NCI-H146 (cell line): ENCODE results near the gene COX6B2.
"Not testable (repeated sequence)": the region's sequence is repeated elsewhere in the genome, so short reads cannot be mapped to it uniquely, and the experiment has no call there.

Source experiments
- DNase-seq: peaks from one replicate; lab custom pipeline; 2025; lab: John Stamatoyannopoulos, UW

Gene COX6B2, protein sequence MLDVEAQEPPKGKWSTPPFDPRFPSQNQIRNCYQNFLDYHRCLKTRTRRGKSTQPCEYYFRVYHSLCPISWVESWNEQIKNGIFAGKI

DNA sequence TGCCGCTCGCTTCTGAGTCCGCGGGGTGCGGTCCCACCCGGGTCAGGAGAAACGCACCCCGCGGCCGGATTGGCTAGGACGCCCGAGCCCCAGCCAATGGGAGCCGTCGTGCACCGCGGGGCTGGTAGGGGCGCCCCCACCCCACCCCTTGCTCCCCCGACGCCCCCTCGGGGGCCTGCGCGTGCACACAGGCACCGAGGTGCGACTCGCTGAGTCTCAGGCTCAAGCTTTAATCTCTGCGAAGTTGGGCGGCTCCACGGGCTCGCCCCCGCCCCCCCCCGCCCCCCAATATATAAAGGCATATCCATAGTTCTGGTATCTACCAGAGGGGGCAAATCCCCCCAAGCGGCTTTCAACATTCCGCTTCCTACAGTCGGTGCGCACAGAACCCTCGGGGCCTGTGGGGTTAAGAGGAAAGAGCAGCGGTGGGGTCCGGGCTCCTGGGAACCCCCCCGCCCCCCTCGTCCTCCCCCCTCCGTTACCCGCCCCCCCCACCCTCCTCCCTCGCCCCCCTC is at the start of gene COX6B2:
Gene COX6B2, minus strand, starts transcription at position 22 of the 515 bp plus-strand sequence. CDS start 198 bp downstream, outside the sequence.
- no peak for DNase-seq

- no peak for DNase-seq
Measured at GRCh38 chr19:55402509-55402908, 48.0 kb upstream of the COX6B2 start.

DNA sequence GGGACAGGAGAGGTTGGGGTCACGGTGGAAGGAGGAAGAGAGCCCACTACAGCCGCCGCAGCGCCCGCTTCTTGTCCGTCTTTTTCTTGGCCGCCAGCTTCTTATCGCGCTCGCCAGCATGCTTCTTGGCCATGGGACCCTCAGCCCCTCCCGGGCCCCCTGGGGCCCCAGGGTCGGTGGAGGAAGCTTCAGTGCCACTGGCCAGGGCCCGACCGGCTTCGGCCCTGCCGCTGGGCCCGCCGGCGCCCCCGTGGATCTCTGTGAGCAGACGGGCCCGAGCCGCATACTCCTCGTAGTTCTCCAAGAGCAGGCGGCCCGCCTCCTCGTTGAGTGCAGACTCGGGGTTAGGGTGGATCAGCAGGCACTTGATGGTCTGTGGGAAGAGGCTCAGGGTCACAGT is 46.9 kb upstream of the COX6B2 start:
- not testable (repeated sequence) for DNase-seq

DNA sequence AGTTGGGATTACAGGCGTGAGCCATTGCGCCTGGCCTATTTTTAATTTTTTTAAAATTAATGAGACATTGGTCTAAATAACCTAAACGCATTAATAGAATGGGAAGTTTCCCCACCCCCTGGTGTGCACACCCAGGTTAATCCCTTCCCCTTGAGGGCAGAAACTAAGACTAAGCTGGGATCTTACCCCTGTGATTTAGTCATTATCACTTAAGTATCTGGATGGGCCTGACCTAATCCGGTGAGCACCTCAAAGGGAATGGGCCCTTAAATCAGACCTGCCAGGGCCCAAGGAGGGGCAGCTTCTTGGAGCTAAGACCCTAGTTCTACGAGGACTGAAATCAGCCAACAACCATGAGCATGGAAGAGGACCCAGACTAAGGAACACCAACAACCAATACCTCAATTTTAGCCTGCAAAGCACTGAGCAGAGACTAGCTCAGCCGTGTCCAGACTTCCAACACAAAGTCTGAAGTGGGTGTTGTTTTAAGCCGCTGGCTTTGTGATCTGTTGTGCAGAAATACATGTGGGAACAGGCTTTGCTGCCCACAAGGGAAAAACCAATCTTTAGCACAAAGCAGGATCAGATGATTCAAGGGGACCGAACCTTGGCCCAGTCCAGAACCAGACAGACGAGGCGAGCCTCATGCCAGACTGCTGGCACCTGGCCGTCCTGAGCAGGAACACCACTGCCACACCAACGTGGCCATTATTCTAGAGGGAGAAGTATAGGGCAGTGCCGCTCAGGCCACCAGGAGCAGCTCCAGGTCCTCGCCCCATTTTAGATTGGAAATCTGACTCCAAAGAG is 46.0 kb upstream of the COX6B2 start:
- no peak for DNase-seq

DNA sequence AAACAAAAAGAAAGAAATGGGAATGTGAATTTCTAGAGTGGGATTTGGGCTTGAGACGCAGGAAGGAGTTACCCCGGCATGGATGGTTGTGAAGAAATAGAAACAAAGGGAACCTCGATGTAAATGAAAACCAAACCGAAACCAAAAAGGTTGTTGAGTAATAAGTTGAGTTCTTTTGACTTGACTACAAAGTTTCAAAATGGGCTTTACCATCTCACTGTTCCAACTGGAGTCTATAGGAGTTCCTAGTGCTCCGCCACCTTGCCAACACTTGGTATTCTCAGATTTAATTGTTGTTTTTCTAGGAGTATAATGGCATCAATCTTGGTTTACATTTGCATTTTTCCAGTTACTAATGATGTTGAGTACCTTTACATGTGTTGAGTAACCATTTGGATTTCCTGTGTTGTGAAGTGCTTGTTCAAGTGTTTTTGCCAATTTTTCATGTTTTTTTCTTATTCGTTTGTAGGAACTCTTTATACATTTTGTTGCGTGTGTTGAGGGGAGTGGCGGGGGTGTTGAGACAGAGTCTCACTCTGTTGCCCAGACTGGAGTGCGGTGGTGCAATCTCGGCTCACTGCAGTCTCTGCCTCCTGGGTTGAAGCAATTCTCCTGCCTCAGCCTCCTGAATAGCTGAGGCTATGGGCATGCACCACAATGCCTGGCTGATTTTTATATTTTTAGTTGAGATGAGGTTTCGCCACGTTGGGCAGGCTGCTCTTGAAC is 43.8 kb upstream of the COX6B2 start:
- DNase-seq: no peak

DNA sequence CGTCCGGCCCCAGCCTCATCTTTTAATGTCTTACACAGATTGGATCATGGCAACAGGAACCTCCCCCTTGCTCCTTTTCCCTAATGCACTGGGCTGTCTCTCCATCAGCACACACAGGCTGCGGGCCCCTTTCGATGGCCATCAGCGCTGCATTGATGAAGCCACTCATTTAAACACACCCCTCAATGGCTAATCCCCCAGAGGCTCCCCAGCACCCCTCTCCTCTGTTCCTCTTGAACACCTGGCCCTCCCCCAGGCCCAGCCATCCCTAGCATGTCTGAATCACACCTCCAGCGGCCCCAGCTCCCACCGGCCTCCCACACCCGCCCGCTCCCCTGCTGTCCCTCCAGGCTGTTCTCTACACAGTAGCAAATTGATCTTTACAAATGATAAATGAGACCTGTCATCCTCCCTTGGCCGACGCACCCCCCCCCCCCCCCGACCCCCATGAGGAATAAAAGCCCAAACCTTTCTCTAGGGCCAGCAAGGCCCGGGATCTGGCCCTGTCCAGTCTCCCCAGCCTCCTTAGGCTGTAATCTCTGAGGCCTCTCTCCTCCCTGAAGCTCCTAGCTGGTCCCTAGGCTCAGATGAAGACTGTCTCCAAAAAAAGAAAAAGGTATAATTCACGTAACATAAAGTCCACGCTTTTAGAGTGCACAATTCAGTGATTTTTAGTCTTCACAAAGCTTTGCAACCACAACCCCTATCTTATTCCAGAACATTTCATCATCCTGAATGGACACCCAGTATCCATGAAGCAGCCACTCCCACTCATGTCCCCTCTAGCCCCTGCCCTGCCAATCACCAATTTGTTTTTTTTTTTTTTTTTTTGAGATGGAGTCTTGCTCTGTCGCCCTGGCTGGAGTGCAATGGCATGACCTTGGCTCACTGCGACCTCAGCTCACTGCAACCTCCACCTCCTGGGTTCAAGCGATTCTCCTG is 38.6 kb upstream of the COX6B2 start:
- no peak for DNase-seq

DNA sequence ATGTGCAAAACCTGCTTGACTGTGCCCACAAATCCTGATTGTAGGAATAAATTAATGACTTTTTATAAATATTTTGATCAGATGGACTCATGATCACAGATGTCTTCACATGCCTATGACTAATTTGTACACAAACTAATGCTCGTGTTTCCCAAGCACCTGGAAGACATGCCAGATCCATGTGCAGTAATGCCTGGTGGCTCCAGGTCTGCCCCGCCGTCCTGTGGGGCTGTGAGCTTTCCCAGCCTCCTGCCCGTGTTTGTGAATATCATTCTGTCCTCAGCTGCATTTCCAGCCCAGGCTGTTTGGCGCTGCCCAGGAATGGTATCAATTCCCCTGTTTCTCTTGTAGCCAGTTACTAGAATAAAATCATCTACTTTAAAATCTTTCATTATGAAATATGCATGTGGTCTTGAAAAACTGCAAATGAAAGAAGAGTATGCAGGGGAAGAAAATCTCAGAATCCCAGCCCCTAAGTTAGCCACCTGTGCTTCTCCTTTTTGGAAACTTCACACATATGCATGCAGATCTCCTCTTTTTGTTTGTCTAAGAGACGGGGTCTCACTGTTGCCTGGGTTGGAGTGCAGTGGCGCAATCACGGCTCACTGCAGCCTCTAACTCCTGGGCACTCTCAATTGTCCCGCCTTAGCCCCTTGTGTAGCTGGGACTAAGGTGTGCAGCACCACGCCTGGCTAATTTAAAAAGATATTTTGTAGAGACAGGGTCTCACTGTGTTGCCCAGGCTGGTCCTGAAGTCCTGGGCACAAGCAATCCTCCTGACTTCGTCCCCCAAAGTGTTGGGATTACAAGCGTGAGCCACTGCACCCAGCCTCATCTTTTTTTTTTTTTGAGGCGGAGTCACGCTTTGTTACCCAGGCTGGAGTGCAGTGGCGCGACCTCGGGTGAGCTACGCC is 37.4 kb upstream of the COX6B2 start:
- no peak for DNase-seq

DNA sequence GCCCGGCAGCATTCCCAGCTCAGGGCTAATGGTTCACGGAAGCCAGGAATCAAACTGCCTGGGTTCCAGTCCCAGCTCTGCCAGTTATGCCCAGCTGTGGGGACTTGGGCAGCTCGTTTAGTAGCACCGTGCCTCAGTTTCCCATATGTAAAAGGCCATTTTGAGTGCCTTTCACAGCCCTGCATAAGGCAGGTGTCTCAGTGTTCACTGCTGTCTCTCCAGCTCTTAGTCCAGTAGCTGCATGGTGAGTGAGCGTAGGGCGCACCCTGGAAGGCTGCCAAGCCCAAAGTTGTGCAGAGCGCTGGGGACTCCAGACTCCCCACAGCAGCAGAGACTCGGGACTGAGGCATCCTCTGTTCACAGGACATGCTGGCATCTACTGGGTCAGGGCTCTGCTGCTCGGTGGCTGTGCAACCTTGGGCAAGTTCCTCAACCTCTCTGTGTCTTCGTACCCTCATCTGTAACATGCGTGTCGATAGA is 36.7 kb upstream of the COX6B2 start:
- no peak for DNase-seq

- peak; percentile 81 for DNase-seq
Measured at GRCh38 chr19:55390461-55390880, 36.0 kb upstream of the COX6B2 start.

GRCh38 chr19:55389386-55390317 is 35.1 kb upstream of the COX6B2 start:
- DNase-seq: no peak

DNA sequence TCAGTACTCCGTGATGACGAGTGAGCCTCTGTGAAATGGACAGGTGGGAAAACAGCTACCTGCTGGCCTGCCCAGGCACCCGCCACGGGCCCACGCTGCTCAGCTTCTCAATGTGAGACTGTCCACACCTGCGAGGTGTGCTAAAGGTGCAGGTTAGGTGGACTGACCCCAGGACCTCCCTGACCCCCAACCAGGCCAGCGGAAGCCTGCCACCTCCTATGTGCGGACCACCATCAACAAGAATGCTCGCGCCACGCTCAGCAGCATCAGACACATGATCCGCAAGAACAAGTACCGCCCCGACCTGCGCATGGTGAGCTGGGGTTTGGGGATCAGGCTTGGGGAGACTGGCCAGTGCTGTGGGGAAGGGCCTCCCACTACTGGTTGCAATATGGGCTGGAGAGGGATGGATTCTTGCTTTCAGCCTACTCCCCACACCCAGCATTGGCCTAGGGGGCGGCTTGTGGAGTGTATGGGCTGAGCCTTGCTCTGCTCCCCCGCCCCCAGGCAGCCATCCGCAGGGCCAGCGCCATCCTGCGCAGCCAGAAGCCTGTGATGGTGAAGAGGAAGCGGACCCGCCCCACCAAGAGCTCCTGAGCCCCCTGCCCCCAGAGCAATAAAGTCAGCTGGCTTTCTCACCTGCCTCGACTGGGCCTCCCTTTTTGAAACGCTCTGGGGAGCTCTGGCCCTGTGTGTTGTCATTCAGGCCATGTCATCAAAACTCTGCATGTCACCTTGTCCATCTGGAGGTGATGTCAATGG is 33.4 kb upstream of the COX6B2 start:
- no peak for DNase-seq

GRCh38 chr19:55386493-55386971 is 32.0 kb upstream of the COX6B2 start:
- DNase-seq: no peak

DNA sequence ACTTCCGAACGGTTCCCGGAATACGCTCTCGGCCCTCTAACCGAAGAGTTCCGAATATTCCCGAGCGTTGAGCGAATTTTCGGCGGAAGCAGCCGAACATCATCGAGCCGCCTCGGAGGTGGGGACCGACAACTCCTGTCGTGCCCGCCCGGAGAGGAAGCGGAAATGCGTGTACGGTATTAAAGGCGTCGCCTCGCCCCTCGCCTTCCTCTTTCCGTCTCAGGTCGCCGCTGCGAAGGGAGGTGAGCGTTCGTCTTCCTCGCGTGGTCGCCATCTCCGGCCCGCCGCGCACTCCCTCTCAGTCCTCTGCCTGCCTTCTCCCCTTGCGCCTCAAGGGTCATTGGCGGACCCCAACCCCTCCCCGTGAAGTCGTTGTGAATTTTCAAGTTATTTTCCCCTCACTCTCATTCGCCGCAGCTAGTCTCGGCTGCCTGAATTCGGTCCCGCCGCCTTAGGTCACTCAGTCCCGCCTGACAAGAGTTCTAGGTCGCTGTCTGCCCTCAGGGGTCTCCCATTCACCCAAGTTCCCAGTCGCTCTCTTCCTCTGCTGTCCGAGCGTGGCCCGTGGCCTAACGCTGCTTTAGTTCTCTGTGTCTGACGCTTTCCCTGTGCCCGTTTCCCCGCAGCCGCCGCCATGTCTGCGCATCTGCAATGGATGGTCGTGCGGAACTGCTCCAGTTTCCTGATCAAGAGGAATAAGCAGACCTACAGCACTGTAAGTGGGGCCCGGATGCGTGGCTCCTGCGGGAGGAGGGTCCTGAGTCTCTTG is 31.4 kb upstream of the COX6B2 start, which contains the start of gene RPL28:
Gene RPL28, plus strand, starts transcription at position 209 of the 769 bp plus-strand sequence. Its CDS starts 426 bp downstream, at position 635.
- DNase-seq: peak; percentile 99

DNA sequence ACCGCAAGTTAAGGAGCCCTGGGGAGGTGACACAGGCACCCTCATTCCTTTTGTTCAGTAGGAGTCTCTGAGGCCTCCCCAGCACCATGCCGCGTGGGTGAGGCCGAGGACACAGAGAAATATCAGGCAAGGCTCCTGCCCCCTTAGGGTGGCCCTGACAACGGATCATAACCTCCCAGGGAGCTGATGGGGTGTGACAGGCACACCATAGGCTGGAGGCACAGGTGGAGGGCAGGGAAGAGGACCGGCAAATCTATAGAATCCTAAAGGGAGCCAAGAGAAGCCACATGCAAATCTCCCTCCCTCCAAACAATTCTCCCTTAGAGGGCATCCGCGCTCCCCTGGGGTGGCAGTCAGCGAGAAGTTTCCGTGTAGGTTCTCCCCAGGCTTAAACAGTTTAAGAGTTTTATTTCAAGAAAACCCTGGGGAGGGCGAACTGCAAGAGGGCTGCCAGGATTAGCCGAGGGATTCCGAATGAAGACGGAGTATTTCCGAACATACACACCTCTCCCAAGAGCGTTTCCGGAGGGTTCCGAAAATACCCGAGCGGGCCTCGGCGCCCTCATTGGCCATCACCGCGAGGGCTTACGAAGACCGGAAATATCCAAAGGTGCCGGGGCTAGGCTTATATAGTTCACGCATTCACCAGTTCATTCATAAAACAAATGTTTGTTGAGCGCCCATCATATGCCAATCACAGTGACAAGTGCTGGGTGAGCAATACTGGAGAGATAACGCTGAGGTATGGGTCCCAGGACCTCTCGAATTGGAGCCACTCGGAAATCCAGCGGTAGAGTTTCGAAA is 30.6 kb upstream of the COX6B2 start:
- DNase-seq: peak; percentile 96

DNA sequence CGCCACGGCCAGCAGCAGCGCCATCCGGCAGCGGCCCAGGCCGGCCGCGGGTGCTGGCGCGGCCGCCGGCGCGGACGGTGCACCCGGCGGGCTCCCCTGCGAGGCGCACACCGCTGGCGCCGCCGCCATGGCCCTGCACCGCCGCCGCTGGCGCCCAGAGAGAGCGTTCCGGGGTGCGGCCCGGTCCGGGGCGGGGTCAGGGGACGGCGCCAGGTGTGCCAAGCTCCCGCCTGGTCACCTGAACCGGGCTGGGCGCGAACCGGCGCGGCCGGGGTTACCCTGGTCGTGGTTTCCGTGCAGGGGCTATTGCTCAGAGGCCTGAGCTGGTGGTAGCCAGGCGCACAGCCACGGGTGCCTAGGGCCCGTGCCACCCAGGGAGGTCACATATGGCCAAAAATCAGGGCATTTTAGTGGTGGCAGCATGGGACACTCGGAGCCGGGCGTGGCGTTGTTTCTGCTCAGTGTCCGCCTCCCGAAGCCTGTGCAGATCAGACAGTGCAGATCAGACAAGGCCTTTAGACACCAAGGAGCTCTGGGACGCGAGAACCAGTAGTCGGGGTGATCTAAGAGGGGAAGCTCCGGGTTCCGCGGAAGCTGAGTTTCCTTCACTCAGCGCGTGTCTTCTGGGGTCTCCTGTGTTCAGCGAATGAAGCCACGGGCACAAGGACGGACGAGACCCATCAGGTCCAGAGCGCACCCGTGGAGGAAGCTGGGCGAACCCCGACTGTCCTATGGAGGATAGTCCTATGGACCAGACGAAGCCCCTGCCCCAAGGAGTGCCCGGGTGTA is 29.8 kb upstream of the COX6B2 start, which contains the start of gene TMEM238:
Gene TMEM238, minus strand, starts transcription at position 162 of the 789 bp plus-strand sequence. Its CDS starts 33 bp downstream, at position 129.
- DNase-seq: peak; percentile 79
